HG03571 (cell line): ENCODE measurements around the gene PDCD1LG2.
"Not testable (repeated sequence)": the region's sequence is repeated elsewhere in the genome, so short reads cannot be mapped to it uniquely, and the experiment has no call there.

ENCODE experiments used
- ATAC-seq: cut with Tn5 transposase; IDR thresholded peaks from one replicate; pipeline ENCODE4 v1.9.1; 2021; ENCODE audit not compliant: unreplicated experiment

The PDCD1LG2 gene

DNA sequence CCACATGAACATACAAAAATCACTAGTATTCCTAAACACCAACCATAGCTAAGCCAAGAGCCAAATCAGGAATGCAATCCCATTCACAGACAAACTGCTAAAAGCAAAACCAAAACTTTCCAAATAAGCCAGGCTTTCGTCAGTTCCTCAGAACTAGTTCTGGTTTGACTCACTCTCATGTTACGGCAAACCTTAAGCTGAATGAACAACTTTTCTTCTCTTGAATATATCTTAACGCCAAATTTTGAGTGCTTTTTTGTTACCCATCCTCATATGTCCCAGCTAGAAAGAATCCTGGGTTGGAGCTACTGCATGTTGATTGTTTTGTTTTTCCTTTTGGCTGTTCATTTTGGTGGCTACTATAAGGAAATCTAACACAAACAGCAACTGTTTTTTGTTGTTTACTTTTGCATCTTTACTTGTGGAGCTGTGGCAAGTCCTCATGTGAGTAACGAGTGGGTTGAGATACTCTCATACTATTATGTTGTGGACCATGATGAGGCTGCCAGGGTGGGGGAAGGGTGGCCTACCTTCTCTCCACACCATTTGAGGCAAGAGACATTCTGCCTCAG, at the start of gene PDCD1LG2:
Gene PDCD1LG2, plus strand, starts transcription at position 172 of the 572 bp plus-strand sequence. CDS start 12,016 bp downstream, outside the sequence.
- ATAC-seq: peak; percentile 68

DNA sequence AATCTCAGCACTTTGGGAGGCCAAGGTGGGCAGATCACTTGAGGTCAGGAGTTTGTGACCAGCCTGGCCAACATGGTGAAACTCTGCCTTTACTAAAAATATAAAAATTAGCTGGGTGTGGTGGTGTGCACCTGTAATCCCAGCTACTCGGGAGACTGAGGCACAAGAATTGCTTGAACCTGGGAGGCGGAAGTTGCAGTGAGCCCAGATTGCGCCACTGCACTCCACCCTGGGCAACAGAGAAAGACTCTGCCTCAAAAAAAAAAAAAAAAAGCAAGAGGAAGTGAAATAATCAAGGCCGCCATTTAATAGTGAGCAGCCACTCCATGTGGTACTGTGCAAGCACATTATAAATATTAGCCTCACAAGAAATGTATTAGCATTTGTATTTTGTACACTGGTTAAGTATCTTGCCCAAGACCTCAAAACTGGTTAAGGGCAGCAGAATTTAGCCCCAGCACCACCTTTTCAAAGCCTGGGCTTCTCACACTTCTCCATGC, 45.5 kb upstream of the PDCD1LG2 start:
- ATAC-seq: not testable (repeated sequence)

DNA sequence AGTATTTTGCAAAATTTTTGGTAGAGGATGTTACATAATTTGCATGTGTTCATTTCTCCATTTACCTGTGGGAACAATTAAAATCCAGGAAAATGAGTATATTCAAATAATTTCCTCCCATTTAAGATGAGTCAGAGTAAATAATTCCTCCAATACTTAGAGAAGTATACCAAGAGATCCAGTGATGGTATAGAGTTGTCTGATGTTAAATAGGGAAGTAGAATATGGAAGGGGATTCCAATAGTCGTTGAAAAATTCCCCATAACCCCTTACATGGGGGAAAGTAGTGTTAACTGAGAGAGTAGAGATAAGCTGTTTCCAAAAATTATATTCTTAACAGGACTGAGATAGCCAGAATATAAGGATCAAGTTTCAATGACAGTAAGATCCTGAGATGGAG, 44.3 kb upstream of the PDCD1LG2 start:
- ATAC-seq: no peak

DNA sequence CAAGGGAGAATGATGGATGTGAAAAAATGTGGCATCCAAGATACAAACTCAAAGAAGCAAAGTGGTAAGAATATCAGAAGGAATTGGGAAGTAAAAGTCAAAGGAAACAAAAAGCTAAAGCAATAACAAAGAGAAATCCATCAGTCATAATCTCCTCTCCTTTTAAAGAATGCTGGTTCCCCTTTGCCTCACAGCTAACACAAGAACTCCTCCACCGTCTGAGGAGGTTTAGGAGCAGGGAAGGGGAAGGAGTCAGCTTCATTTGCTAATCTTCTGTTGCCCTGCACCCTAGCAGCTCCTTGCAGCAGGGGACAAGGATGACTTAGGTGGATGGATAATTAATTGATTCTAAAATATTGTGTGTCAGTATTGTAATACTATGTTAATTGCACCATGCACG, 43.6 kb upstream of the PDCD1LG2 start:
- ATAC-seq: no peak

DNA sequence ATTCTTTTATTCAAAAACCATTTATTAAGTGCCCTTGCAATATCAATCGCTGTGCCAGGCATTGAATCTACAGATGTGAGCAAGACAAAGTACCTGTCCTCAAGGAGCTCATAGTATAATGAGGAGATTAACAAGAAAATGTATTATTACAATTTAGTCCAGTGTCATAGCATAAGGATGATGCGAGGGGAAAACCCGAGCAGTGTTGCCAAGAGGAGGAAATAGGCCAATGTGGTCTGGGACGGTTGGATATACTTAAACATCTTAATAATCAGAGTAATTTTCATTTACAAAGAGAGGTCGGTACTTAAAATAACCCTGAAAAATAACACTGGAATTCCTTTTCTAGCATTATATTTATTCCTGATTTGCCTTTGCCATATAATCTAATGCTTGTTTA, 41.5 kb upstream of the PDCD1LG2 start:
- ATAC-seq: no peak

DNA sequence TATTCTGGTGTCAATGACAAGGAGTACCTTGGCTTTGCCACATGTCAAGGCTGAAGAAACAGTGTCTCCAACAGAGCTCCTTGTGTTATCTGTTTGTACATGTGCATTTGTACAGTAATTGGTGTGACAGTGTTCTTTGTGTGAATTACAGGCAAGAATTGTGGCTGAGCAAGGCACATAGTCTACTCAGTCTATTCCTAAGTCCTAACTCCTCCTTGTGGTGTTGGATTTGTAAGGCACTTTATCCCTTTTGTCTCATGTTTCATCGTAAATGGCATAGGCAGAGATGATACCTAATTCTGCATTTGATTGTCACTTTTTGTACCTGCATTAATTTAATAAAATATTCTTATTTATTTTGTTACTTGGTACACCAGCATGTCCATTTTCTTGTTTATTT, 40.2 kb upstream of the PDCD1LG2 start:
- no peak for ATAC-seq

DNA sequence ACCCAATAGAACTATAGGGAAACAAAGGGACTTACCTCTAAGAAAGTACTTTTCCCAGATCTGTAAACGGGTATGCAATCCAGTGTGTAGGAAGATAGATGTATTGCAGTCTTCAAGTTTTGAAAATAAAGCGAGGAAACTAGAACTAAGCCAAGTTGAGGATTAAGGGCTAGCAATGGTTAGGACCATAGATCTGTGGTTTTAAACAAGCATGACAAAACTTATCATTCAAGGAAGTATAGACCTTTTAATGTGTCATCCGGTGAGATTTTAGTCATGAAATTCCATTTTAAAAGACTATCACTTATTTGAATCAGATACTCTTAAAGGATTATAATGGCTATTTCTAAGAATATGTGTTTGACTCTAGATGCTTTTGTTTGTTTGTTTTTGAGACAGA, 39.5 kb upstream of the PDCD1LG2 start:
- no peak for ATAC-seq

DNA sequence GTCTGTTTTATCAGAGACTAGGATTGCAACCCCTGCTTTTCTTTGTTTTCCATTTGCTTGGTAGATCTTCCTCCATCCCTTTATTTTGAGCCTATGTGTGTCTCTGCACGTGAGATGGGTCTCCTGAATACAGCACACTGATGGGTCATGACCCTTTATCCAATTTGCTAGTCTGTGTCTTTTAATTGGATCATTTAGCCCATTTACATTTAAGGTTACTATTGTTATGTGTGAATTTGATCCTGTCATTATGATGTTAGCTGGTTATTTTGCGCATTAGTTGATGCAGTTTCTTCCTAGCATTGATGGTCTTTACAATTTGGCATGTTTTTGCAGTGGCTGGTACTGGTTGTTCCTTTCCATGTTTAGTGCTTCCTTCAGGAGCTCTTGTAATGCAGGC, 34.7 kb upstream of the PDCD1LG2 start:
- not testable (repeated sequence) for ATAC-seq

DNA sequence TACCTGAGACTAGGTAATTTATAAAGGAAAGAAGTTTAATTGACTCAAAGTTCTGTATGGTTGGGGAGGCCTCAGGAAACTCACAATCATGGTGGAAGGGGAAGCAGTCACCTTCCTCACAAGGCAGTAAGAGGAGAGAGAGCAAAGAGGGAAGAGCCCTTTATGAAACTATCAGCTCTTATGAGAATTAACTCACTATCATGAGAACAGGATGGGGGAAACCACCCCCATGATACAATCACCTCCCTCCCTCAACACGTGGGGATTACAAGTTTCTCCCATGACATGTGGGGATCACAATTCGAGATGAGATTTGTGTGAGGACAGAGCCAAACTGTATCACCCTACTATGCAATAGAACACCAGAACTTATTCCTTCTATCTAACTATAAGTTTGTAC, 32.1 kb upstream of the PDCD1LG2 start:
- ATAC-seq: no peak

DNA sequence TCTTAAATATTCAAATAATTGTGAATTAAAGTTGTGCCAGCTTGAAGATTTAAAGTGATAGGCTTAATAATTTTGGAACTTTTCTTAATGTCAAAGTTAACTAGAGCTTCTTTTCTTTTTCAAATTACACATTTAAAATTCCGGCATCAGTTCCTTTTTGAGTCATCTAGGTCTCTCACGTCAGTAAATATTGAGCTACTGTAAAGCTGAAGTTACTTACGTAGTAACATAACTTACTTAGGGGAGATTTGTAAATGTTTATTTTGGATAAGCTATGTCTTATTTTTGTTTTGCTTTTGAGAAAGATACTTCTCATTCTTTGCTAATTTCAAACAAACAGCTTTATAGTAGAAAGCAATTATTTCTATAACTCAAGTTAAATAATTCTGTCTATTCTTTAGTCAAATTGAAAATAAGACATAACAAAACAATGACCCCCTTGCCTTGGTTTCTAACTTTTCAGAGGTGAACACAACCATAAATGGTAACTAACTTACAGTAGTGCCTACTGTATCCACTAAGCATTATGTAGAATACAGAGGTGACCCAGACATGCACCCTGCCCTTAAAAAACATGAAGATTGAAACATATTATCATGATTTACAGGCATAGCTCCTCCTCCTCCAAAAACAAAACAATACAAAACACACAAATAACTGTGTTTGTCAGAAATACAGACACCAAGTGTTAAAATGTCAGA, 30.2 kb upstream of the PDCD1LG2 start:
- no peak for ATAC-seq

DNA sequence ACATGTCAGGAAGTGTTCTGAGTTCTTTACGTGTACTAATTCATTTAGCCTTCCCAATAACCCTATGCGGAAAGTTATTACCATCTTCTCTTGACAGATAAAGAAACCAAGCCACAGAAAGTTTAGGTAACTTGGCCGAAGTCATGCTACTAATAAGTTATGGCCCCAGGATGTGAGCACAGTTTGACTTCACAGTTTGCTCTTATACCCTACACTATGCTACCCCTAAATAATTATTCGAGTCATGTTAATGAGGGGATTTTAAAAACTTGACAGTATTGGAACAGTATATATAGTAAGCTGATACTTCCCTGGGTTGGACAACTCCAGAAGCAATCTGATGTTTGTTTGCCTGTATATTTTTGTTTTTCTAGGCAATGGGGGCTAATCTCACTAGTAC, 29.4 kb upstream of the PDCD1LG2 start:
- ATAC-seq: no peak

DNA sequence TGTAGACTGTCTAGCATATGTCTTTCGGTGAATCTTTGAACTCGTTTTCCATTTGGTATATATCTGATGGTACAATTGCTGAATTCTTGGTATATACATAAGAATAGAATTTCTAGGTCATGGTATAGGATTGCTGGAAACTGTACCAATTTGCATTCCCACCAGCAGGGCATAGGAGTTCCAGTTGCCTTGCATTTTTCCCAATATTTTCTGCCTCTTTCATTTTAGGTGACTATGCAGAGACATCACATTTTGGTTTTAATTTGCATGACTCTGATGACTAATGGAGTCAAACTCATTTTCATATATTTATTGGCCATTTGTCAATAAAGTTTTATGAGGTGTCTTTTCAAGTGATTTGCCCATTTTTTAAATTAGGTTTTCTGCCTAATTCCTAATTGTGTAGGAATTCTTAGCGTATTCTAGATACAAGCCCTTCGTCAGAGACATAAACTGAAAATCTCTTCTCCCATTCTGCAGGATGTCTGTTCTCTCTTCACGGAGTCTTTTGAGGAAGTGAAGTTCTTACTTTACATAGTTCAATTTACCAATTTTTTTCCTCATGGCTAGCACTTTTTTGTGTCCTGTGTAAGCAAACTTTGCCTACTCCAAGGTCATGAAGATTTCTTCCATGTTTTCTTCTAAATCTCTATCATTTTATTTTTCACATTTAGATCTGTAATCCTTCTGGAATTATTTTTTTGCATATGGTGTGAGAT, 28.9 kb upstream of the PDCD1LG2 start:
- ATAC-seq: no peak

DNA sequence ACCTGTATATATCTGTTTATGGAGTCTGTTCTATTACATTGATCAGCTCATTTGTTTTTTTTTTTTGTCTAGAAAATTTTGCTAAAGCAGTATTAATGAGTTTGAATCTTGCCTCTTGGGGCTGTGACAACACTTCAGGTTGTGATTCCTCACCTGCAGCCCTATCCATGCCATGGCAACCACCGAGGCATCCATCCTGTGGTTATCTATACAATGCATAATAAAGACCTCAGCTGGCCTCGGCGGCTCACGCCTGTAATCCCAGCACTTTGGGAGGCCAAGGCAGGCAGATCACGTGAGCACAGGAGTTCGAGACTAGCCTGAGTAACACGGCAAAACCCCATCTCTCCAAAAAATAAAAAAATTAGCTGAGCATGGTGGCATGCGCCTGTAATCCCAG, 28.1 kb upstream of the PDCD1LG2 start:
- no peak for ATAC-seq

DNA sequence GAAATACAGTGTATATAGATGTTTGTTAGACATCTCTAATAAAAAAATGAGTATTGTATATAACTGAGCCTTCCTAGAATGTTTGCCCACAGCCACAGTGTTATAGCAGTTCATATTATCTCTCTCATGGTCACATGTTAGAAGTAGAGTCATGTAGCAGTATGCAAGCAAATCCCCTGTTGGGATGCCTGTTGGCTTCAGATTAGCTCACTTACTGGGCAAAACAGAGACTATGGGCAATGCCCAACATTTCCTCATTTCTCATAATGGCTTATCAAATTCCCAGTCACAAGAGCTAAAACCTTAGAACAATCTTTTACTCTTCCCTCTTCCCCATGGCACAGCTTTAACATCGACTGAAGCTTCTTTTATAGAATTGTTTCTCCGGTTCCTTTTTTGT, 27.0 kb upstream of the PDCD1LG2 start:
- no peak for ATAC-seq

DNA sequence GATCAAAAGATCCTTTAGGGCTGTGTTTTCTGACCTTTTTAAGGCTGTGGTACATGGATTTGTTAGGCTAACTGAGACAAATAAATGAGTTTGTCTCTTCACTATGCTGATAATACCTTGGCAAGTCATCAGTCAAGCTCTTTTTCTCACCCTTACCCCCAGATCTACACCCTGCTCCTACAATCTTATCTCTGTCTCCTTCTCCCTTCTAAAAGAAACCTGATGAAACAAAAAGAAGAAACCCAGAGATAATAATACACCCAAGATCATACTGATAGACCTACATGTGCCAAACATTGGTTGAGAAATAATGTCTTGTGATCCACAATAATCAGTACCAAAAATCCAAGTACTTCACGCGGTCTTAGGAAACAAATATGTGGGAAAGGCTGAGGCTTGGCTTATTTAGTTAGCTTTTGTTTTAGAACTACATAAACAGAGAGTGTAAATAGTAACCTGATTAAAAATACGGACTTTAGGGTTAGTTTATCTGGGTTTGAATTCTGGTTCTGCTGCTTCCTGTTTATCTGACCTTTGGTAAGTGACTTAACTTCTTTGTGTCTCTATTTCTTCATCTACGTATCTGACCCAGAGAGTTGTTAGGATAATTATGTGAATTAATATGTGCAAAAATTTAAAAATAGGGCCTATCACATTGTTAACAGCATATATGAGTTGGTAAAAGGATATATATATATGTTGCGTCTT, 24.8 kb upstream of the PDCD1LG2 start:
- no peak for ATAC-seq

DNA sequence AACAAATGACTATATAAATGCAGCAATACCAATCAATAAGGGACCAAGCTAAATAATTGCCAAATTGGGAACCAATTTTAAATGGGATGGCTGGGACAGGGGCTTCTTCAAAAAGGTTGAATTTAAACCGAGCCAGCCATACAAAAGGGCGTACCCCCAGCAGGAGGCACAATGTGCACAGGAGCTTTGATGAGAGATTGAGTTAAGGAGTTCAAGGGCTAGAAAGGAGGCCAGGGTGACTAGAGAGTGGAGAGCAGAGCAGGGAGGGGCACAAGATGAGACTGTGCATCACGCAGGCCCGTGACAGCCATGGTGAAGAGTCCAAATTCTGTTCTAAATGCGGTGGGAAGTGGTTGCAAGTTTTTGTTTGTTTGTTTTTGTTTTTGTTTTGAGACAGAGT, 23.3 kb upstream of the PDCD1LG2 start:
- ATAC-seq: no peak

DNA sequence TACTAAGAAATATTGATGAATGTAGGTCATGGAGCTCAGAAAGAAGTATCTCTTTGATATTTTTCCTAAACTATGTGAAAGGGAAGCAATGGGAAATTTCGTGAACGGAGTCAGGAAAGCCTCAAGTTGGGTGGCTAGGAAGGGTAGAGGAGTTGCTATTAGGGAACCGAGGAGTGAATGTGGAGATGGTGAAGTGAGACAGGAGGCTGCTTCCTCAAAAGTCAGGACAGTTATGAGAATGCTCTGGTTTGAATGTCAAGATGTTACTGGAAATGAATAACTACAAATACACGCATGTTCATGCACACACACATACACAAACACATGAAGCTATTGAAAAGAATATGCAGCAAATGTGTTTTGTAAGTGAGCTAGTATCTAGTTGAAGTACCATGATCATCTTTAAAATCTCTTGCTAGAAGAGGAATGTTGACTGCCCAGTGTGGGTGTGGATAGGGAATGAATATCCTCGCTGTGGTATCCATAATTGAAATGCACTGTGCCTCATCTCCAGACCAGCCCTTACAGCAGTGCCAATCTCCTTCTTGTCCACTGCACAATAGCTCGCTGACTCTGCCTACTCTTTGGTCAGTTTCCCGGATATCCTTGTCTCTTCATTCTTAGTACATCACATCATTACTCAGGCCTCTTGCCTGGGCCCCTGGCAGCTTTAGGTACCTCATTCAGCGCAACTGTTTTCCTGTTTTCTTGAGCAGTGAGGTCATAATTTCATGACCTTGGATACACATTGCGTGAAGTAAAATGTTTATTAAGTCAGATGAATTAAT, 21.9 kb upstream of the PDCD1LG2 start:
- no peak for ATAC-seq

DNA sequence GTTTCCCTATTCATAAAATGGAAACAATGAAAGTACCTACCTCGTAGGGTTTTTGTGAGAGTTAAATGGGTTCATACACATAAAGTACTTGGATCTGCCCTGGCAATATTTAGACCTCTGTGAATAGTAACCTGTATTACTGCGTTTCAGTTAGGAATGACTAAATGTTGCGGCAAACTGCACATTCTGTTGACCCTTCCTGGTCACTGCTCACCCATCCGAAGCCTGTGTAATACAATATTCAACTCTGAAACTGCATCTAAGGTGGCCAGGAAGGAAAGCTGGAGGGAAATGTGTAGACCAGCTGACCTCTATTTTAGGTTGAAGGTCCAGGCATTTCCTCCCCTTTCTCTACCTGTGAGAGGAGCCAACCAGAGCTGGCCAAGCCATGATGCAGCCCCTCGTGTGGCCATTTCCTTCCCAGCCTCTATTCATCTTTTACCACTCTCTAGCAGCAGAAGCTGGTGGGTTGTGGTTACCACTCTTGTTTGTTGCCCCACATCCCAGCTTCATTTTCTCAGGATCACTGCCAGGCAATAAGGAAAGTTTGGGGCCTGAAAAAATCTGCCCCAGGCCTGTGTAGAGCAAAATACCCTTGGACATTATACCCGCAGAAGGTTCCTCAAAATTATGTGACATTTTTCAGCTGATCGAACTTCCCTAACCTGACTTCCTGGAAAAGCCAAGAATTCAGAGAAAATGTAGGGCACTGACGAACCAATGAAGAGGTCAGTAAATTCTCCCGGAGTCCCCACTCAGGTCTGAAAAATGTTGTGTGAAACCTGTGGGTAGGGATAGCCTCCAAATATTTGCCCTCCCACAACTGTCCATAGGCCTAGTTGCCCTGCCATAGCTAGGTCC, 20.5 kb upstream of the PDCD1LG2 start:
- ATAC-seq: no peak

DNA sequence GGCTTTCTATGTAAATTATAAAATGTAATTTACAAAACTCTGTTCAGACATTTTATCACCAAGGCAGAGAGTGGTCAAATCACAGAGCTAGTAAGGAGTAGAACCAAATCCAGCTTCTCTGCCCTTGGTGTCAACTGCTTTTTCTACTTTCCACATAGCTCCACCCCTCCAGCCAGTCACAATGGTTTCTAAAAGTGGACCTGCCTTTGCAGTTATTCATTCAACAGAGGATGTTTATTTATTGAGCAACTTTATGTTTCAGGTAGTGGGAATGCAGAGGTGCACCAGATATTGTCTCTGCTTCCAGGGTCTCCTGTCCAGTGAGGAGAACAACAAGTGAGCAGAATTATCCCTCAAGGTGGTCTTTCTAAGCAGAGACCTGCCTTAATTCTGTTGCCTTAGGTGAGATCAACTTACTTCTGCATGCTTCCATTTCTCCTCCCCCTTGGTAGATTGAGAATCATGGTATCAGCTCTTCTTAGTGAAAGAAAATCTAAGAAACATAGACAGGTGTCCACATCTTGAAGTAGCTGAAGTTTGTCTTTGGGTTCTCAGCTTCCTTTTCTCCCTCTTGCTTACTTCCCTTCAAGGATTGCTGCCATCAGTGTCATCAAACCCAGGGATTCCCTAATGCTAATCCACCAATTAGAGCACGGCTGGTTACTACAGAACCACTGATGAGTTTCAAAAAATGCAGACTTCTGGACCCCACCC, 17.2 kb upstream of the PDCD1LG2 start:
- ATAC-seq: peak; percentile 27
